ENCODE measurements around the gene CGB1. TPM values are rescaled to one million over a fixed set of nuclear protein-coding genes. Genes with fewer than 3 reads are reported as not detected.
"Not testable (repeated sequence)": the region's sequence is repeated elsewhere in the genome, so short reads cannot be mapped to it uniquely, and the experiment has no call there.

CGB1 gene
- polyA plus RNA-seq, 3 donors = not detected

DNA sequence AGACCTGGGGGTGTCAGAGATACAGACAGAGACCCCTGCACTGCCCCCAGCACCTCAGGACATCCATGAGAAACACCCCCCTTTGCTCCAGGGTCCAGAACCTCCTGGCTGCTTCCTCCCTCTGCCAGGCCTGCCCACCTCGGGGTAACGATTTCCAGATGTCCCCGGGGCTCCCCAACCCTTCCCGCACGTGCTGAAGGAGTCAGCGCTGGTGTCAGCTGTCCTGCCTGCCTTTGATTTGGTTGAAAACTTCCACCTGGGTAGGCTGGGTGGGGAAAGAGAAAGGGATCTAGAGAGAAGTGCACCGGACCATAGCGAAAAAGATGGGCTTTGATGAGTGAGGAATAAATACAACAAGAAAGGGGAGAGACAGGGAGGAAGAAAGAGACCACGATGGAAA lies 22.4 kb upstream of the CGB1 start:
- DNase-seq (ENCODE audit: low read depth in 3 of 3, low spot score in 2 of 3) = no peak

DNA sequence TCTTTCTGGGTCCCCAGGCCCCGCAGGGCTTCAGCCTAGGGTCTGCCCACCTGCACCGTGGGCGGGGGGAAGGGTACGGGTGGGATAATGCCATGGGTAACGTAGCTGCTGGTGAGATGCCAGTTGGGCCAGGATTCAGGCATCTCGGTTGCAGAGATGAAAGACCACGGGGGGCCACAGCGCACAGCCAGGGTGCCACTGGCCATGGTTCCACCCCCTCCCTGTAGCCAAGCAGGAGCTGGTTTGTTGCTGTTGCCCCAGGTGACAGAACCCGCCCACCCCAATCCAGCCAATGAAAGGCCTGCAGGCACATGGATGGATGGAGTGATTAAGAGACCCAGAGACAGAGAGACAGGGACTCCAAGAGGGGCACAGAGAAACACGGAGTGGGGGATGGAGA lies 21.9 kb upstream of the CGB1 start:
- DNase-seq (ENCODE audit: low read depth in 3 of 3, low spot score in 2 of 3) = no peak

DNA sequence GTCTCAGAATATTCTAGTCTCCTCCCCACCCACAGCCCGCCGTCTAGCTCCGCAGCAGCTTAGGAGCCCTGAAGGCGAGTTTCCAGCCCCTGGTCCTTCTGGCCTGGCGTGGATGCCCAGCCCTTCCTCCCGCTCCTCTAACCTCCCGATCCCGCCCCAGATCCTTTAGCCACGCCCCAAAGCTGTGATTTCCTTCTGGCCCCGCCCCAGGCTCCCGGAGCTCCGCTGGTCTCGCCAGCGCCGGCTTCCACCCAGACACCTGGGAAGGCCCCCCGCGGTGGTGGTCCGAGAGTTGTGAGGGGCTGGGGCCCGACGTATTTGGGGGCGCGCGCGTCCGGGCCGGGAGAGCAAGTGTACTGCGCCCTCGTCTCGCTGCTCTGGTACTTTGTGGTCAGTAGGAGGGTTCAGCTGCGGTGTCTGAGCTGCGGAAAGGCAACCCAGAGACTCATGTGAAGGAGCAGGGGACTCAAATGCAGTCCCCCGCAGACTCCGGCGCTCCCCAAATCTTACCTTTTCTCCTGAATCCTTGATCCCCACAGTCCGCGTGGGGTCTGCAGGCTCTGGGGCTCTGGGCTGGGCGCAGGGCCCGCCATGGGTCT lies 21.0 kb upstream of the CGB1 start, which contains the start of gene CGB7:
Gene CGB7 (minus strand): TSS at position 114 of the 599 bp plus-strand sequence. CDS start 2,374 bp downstream, outside the sequence.
- no peak for DNase-seq (ENCODE audit: low read depth in 3 of 3, low spot score in 2 of 3)

DNA sequence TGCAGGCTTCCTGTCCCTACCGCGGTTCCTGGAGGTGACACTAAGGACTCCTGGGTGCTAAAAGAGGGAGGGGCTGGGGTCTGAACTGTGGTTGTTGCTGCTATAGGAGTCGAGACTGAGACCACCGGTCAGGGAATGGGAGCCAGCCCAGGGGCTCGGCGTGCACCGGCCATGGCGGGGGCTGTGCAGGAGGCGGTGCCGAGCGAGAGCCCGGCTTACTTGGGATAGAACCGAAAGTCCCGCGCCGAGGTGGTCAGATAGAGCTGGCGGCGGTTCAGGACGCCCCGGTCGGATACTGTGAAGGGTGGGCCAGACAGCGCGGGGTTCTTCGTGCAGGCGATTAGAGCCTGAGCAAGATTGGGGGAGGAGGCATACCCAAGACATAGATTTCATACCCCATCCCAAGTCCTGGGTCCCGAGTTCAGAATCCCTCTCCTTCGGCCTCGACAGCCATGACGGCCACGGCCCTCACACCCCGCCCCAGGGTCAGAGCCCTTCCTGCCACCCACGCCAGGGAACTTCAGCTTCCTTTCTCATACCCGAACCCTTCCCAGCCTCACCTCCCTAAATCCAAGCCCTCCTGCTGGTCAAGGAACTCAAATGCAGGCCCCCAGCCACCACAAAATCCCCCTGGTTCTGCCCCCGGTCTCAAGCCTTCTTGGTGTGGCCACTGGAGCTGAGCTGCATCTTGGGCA lies 20.4 kb upstream of the CGB1 start:
- not testable (repeated sequence) for DNase-seq (ENCODE audit: low read depth in 3 of 3, low spot score in 2 of 3)

DNA sequence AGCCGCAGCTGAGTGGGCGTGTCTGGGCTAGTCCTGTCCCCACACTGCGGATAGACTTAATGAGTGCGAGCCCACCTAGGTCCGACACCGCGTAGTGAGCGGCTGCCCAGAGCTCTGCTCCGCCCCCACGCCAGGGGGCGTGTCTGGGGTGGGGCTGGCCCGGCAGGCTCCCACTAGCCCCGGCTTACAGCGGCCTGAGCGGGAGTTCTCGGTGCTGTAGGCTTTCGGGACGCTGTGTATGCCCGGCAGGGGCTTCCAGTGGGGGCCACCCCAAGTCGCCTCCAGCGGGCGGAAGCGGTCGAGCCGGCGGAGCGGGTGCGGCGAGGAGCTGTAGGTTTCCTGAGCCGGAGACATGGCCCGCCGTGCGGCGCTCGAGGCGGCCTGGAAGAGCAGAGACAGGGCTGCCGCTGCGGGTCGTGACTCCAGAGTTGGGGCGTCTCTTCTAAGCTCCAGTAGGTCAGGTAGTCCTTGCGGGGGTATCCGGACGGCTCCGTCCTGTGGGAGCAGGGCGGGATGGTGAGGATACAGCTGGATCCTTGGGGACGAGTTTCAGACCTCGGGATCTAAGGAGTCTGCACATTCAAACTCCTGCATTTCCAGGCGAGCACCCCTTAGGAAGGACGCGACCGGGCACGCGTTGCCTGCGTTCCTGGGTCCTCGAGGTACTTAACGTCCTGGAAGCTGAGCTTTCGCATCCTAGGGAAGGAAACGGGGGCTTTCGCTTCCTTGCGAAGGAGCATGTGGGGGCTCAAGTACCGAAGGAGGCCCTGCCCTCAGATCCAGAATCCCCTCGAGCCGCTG lies 19.6 kb upstream of the CGB1 start:
- no peak for DNase-seq (ENCODE audit: low read depth in 3 of 3, low spot score in 2 of 3)

DNA sequence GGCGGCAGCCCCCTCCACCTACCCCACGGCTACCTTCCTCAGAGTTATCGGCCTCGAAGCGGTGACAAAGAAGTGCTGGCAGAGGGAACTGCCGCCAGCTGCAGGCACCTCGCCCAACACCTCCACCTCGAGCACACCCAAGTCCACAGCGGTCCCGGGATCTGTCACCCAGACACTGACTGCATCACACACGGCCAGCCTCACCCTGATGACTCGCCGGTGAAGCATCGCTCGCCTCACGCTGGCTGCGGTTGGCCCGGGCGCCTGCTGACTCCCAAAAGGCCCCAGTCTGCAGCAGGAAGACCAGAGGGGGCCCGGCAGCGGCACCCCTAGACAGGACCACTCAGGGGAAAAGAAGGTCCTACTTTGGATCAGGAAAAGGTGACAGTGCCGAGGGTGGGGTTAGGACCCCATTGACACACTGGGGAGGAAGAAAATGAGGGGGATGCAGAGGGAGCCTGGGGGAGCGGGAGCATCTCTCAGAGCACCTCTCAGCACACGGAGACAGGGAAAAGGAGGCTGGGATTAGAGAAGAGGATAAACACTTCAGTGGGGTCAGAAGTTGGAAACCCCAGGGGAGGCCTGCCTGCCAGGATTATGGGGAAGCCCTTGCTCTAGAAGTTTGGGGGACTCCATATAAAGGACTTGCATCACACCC lies 13.8 kb upstream of the CGB1 start:
- DNase-seq (ENCODE audit: low read depth in 3 of 3, low spot score in 2 of 3) = not testable (repeated sequence)

DNA sequence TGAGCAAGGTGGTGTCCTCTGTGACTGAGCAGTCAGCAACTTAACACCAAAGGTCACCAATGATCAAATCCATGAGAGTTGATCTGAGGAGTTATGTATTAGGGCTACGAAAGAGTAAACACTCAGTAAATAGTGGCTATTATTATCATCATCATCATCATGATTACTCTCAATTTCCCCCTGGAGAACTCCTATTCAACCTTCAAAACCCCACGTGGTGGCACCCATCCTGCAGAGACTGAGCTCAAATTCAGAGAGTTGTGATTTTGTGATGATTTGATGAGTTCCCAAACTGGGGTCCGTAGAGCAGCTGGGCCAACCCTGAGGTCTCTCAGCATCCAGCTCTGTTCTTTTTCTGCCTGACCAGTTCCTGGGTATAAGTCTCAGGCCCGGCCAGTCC lies 13.1 kb upstream of the CGB1 start:
- DNase-seq (ENCODE audit: low read depth in 3 of 3, low spot score in 2 of 3) = not testable (repeated sequence)

DNA sequence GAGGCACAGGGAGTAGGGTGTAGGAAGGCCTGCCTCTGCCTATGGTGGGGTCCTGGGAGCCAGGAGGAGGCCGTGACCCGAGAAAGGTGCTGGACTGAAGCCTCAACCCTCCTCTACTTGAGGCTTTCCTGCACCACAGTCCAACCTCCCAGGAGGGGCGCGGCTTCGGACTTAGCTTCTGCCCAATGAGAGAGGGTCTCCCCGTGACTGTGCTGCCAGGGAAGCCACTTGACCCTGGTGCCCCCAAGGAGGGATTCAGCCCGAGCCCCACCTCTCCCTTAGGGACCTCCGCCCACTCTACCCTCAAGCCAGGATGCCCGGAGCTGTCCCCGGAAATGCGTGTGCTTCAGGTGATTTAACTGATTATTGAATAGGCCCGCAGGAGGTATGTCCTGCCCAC lies 12.3 kb upstream of the CGB1 start, which contains the start of gene CGB8:
Gene CGB8 (minus strand): TSS at position 101 of the 400 bp plus-strand sequence. CDS start 372 bp downstream, outside the sequence.
- DNase-seq (ENCODE audit: low read depth in 3 of 3, low spot score in 2 of 3) = not testable (repeated sequence)

DNA sequence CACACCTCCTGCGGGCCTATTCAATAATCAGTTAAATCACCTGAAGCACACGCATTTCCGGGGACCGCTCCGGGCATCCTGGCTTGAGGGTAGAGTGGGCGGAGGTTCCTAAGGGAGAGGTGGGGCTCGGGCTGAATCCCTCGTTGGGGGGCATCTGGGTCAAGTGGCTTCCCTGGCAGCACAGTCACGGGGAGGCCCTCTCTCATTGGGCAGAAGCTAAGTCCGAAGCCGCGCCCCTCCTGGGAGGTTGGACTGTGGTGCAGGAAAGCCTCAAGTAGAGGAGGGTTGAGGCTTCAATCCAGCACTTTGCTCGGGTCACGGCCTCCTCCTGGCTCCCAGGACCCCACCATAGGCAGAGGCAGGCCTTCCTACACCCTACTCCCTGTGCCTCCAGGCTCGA lies 6.9 kb upstream of the CGB1 start, which contains the start of gene CGB5:
Gene CGB5 (plus strand): TSS at position 301 of the 400 bp plus-strand sequence. CDS start 362 bp downstream, outside the sequence.
- DNase-seq (ENCODE audit: low read depth in 3 of 3, low spot score in 2 of 3) = not testable (repeated sequence)

DNA sequence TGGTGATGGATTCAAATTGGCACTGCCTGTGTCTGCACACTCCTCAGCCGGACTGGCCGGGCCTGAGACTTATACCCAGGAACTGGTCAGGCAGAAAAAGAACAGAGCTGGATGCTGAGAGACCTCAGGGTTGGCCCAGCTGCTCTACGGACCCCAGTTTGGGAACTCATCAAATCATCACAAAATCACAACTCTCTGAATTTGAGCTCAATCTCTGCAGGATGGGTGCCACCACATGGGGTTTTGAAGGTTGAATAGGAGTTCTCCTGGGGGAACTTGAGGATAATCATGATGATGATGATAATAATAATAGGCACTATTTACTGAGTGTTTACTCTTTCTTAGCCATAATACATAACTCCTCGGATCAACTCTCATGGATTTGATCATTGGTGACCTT lies 6.0 kb upstream of the CGB1 start:
- DNase-seq (ENCODE audit: low read depth in 3 of 3, low spot score in 2 of 3) = not testable (repeated sequence)

DNA sequence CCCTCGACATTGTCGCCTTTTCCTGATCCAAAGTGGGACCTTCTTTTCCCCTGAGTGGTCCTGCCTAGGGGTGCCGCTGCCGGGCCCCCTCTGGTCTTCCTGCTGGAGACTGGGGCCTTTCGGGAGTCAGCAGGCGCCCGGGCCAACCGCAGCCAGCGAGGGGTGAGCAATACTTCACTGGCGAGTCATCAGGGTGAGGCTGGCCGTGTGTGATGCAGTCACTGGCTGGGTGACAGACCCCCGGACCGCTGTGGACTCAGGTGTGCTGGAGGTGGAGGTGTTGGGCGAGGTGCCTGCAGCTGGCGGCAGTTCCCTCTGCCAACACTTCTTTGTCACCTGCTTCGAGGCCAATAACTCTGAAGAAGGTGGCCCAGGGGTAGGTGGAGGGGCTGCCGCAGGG lies 5.5 kb upstream of the CGB1 start:
- DNase-seq (ENCODE audit: low read depth in 3 of 3, low spot score in 2 of 3) = no peak

DNA sequence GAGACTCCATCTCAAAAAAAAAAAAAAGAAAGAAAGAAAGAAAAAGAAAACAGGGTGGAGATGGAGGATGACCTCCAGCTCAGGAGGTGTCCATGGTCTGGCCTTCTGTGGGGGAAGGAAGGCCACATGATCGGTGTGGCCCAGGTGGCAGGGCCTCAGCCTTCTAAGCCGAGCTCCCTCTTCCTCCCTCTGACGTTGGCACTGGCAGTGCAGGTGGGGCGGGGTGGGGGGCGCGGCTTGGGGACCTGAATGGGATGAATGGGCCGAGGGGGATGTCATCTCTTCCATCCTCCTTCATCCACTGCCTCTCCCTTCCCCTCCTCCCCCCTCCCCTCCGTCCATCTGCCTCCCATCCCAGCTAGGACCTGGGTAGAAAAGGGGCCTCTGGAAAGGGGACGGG lies 3.0 kb upstream of the CGB1 start:
- DNase-seq (ENCODE audit: low read depth in 3 of 3, low spot score in 2 of 3) = not testable (repeated sequence)

DNA sequence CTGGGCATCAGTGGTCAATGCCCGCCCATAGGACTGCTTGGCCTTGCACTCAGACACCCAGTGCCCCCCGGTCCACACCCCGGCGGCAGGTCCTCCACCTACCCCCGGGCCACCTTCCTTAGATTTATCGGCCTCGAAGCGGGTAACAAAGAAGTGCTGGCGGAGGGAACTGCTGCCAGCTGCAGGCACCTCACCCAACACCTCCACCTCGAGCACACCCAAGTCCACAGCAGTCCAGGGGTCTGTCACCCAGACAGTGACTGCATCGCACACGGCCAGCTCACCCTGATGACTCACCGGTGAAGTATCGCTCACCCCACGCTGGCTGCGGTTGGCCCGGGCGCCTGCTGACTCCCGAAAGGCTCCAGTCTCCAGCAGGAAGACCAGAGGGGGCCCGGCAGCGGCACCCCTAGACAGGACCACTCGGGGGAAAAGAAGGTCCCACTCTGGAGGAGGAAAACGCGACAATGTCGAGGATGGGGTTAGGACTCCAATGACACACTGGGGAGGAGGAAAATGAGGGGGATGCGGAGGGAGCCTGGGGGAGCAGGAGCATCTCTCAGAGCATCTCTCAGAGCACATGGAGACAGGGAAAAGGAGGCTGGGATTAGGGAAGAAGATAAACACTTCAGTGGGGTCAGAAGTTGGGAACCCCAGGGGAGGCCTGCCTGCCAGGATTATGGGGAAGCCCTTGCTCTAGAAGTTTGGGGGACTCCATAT lies 2.0 kb upstream of the CGB1 start:
- not testable (repeated sequence) for DNase-seq (ENCODE audit: low read depth in 3 of 3, low spot score in 2 of 3)

DNA sequence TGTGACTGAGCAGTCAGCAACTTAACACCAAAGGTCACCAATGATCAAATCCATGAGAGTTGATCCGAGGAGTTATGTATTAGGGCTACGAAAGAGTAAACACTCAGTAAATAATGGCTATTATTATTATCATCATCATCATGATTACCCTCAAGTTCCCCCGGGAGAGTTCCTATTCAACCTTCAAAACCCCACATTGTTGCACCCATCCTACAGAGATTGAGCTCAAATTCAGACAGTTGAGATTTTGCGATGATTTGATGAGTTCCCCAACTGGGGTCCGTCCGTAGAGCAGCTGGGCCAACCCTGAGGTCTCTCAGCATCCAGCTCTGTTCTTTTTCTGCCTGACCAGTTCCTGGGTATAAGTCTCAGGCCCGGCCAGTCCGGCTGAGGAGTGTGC lies 1.4 kb upstream of the CGB1 start:
- not testable (repeated sequence) for DNase-seq (ENCODE audit: low read depth in 3 of 3, low spot score in 2 of 3)

DNA sequence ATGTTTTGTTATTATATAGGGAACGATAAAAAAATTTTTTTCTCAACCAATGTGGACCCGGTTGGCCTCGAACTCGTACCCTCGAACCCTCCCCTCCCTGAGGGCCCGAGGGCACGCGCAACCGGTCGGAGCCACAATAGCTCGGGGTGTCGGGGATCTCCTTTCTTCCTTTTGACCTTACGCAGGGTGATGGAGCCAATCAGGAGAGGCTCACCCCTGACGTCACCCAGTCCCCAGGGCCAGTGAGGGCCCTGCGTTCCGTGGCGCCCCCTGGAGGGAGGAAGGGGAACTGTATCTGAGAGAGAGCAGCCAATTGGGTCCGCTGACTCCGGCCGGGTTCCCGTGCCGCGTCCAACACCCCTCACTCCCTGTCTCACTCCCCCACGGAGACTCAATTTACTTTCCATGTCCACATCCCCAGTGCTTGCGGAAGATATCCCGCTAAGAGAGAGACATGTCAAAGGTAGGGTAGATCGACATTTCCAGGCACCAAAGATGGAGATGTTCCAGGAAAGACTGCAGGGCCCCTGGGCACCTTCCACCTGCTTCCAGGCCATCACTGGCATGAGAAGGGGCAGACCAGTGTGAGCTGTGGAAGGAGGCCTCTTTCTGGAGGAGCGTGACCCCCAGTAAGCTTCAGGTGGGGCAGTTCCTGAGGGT lies 4.9 kb downstream of the CGB1 start, which contains the start of gene CGB2:
Gene CGB2 (plus strand): TSS at position 249 of the 660 bp plus-strand sequence. CDS start 206 bp downstream, at position 455.
- DNase-seq (ENCODE audit: low read depth in 3 of 3, low spot score in 2 of 3) = not testable (repeated sequence)

DNA sequence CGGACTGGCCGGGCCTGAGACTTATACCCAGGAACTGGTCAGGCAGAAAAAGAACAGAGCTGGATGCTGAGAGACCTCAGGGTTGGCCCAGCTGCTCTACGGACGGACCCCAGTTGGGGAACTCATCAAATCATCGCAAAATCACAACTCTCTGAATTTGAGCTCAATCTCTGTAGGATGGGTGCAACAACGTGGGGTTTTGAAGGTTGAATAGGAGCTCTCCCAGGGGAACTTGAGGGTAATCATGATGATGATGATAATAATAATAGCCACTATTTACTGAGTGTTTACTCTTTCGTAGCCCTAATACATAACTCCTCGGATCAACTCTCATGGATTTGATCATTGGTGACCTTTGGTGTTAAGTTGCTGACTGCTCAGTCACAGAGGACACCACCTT lies 6.4 kb downstream of the CGB1 start:
- DNase-seq (ENCODE audit: low read depth in 3 of 3, low spot score in 2 of 3) = not testable (repeated sequence)

DNA sequence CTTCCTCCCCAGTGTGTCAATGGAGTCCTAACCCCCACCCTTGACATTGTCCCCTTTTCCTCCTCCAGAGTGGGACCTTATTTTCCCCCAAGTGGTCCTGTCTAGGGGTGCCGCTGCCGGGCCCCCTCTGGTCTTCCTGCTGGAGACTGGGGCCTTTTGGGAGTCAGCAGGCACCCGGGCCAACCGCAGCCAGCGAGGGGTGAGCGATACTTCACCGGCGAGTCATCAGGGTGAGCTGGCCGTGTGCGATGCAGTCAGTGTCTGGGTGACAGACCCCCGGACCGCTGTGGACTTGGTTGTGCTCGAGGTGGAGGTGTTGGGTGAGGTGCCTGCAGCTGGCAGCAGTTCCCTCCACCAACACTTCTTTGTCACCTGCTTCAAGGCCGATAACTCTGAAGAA lies 6.9 kb downstream of the CGB1 start:
- DNase-seq (ENCODE audit: low read depth in 3 of 3, low spot score in 2 of 3) = not testable (repeated sequence)

DNA sequence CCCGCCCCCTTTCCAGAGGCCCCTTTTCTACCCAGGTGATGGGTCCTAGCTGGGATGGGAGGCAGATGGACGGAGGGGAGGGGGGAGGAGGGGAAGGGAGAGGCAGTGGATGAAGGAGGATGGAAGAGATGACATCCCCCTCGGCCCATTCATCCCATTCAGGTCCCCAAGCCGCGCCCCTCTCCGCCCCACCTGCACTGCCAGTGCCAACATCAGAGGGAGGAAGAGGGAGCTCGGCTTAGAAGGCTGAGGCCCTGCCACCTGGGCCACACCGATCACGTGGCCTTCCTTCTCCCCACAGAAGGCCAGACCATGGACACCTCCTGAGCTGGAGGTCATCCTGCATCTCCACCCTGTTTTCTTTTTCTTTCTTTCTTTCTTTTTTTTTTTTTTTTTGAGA lies 8.0 kb downstream of the CGB1 start:
- not testable (repeated sequence) for DNase-seq (ENCODE audit: low read depth in 3 of 3, low spot score in 2 of 3)

DNA sequence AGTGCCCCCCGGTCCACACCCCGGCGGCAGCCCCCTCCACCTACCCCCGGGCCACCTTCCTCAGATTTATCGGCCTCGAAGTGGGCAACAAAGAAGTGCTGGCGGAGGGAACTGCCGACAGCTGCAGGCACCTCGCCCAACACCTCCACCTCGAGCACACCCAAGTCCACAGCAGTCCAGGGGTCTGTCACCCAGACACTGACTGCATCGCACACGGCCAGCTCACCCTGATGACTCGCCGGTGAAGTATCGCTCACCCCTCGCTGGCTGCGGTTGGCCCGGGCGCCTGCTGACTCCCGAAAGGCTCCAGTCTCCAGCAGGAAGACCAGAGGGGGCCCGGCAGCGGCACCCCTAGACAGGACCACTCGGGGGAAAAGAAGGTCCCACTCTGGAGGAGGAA lies 11.1 kb downstream of the CGB1 start:
- not testable (repeated sequence) for DNase-seq (ENCODE audit: low read depth in 3 of 3, low spot score in 2 of 3)

Data from right renal cortex interstitium (tissue), 3 donors.